Measurements from ENCODE around the gene APOO.

Gene APOO

GRCh38 chrX:23803931-23804381 lies 103.8 kb downstream of the APOO start:
- no peak overlapping the region for H3K4me3 ChIP-seq (replicated peaks; ENCODE audit: low read depth, low read length)
- TF ChIP-seq CTCF (IDR thresholded peaks at IDR 0.05; ENCODE audit: low read length, missing control alignments): no peak
- peak; percentile 94 for DNase-seq (ENCODE audit: low read depth)

GRCh38 chrX:23802431-23802830 lies 105.3 kb downstream of the APOO start:
- no peak for TF ChIP-seq CTCF (IDR thresholded peaks at IDR 0.05; ENCODE audit: low read length, missing control alignments)
- no peak overlapping the region for H3K4me3 ChIP-seq (replicated peaks; ENCODE audit: low read depth, low read length)
- no peak for DNase-seq (ENCODE audit: low read depth)

- DNase-seq (ENCODE audit: low read depth): peak; percentile 80
- H3K4me3 ChIP-seq (replicated peaks; ENCODE audit: low read depth, low read length): no peak overlapping the region
- TF ChIP-seq CTCF (IDR thresholded peaks at IDR 0.05; ENCODE audit: low read length, missing control alignments): no peak
Observed at GRCh38 chrX:23799469-23800065, 108.2 kb downstream of the APOO start.

- no peak for DNase-seq (ENCODE audit: low read depth)
- TF ChIP-seq CTCF (IDR thresholded peaks at IDR 0.05; ENCODE audit: low read length, missing control alignments): no peak
- H3K4me3 ChIP-seq (replicated peaks; ENCODE audit: low read depth, low read length): no peak overlapping the region
Observed at GRCh38 chrX:23797371-23798128, 110.2 kb downstream of the APOO start.

GRCh38 chrX:23795221-23795620 lies 112.5 kb downstream of the APOO start:
- DNase-seq (ENCODE audit: low read depth): no peak
- no peak for TF ChIP-seq CTCF (IDR thresholded peaks at IDR 0.05; ENCODE audit: low read length, missing control alignments)
- H3K4me3 ChIP-seq (replicated peaks; ENCODE audit: low read depth, low read length): no peak overlapping the region

- no peak for TF ChIP-seq CTCF (IDR thresholded peaks at IDR 0.05; ENCODE audit: low read length, missing control alignments)
- no peak for DNase-seq (ENCODE audit: low read depth)
- no peak overlapping the region for H3K4me3 ChIP-seq (replicated peaks; ENCODE audit: low read depth, low read length)
Observed at GRCh38 chrX:23792861-23793553, 114.7 kb downstream of the APOO start.
